ENCODE measurements around the gene TSPAN18.

GRCh38 chr11:44948155-44948554, 221.4 kb downstream of the TSPAN18 start:
- TF ChIP-seq CTCF (IDR thresholded peaks at IDR 0.05) (no peak), POLR2A (IDR thresholded peaks at IDR 0.05) (no peak)

All from breast epithelium (tissue), 3 donors.